ENCODE measurements around the gene BCAM. TPM values are rescaled to one million over a fixed set of nuclear protein-coding genes. Genes with fewer than 3 reads are reported as not detected.

The BCAM gene
- polyA plus RNA-seq, 3 donors = 0.09 TPM; not detected in 2

GRCh38 chr19:44803442-44804428 is 5.2 kb upstream of the BCAM start:
- Histone ChIP-seq H3K4me1 (ENCODE audit: control insufficient read depth in 1 of 2, insufficient read depth in 2 of 2, low read length in 2 of 2) (peaks cover 5 to 7% of the 10 kb centered on the region in 2 donors), H3K9me3 (replicated peaks in 1 of 2; ENCODE audit: control insufficient read depth in 1 of 2, insufficient read depth in 1 of 2, low read length in 2 of 2) (peaks cover 0 to 5% of the 10 kb centered on the region in 2 donors), H2AFZ (ENCODE audit: insufficient read depth, low read depth, low read length, poor library complexity, severe bottlenecking) (no peak overlapping the region), H3K4me2 (replicated peaks; ENCODE audit: extremely low read depth, low read length, poor library complexity, severe bottlenecking) (no peak overlapping the region), H3K27ac (ENCODE audit: low read depth in 1 of 2, low read length in 2 of 2) (no peak overlapping the region), H3K27me3 (ENCODE audit: control insufficient read depth in 2 of 2, insufficient read depth in 2 of 2, low read length in 2 of 2) (peaks cover 0 to 9% of the 10 kb centered on the region in 2 donors), H3K79me2 (ENCODE audit: insufficient read depth, low read length) (no peaks in the 10 kb centered on the region), H3K4me3 (replicated peaks in 1 of 3; ENCODE audit: low read depth in 2 of 3, low read length in 3 of 3) (no peak overlapping the region), H4K20me1 (ENCODE audit: insufficient read depth, low read length) (no peaks in the 10 kb centered on the region), H3K9ac (ENCODE audit: insufficient read depth, low read length, poor library complexity, severe bottlenecking) (no peak overlapping the region), H3K36me3 (replicated peaks in 1 of 2; ENCODE audit: control insufficient read depth in 1 of 2, insufficient read depth in 2 of 2, low read length in 2 of 2) (no peaks in the 10 kb centered on the region)
- Mint-ChIP-seq H3K4me3 (no peak overlapping the region), H3K36me3 (no peaks in the 10 kb centered on the region), H3K4me1 (peaks cover 8% of the 10 kb centered on the region), H3K27ac (peak overlapping the region in 1 of 7 donors; percentile 31), H3K27me3 (ENCODE audit: low read depth in 3 of 3) (peaks cover 6 to 21% (median 16%) of the 10 kb centered on the region in 3 donors), H3K9me3 (peaks cover 0 to 11% (median 5%) of the 10 kb centered on the region in 7 donors)
- no peak for TF ChIP-seq CTCF (IDR thresholded peaks at IDR 0.05)
- intact Hi-C loops (cut with micrococcal nuclease) = no loop called here
- DNase-seq = no peak
- 95% methylated on average over 9 of the region's 13 CpGs for WGBS (ENCODE audit: insufficient coverage)

- Mint-ChIP-seq H3K36me3 (no peaks in the 10 kb centered on the region), H3K27ac (no peak overlapping the region), H3K4me3 (no peak overlapping the region), H3K27me3 (ENCODE audit: low read depth in 3 of 3) (peaks cover 19 to 35% (median 26%) of the 10 kb centered on the region in 3 donors), H3K9me3 (peaks cover 0 to 13% (median 5%) of the 10 kb centered on the region in 7 donors), H3K4me1 (peaks cover 12% of the 10 kb centered on the region)
- Histone ChIP-seq H4K20me1 (ENCODE audit: insufficient read depth, low read length) (no peaks in the 10 kb centered on the region), H3K27me3 (ENCODE audit: control insufficient read depth in 2 of 2, insufficient read depth in 2 of 2, low read length in 2 of 2) (peaks cover 3 to 19% of the 10 kb centered on the region in 2 donors), H3K4me3 (replicated peaks in 1 of 3; ENCODE audit: low read depth in 2 of 3, low read length in 3 of 3) (no peak overlapping the region), H3K36me3 (replicated peaks in 1 of 2; ENCODE audit: control insufficient read depth in 1 of 2, insufficient read depth in 2 of 2, low read length in 2 of 2) (no peaks in the 10 kb centered on the region), H3K9ac (ENCODE audit: insufficient read depth, low read length, poor library complexity, severe bottlenecking) (no peak overlapping the region), H3K27ac (ENCODE audit: low read depth in 1 of 2, low read length in 2 of 2) (no peak overlapping the region), H3K4me2 (replicated peaks; ENCODE audit: extremely low read depth, low read length, poor library complexity, severe bottlenecking) (no peak overlapping the region), H3K9me3 (replicated peaks in 1 of 2; ENCODE audit: control insufficient read depth in 1 of 2, insufficient read depth in 1 of 2, low read length in 2 of 2) (peaks cover 0 to 5% of the 10 kb centered on the region in 2 donors), H3K79me2 (ENCODE audit: insufficient read depth, low read length) (no peaks in the 10 kb centered on the region), H3K4me1 (ENCODE audit: control insufficient read depth in 1 of 2, insufficient read depth in 2 of 2, low read length in 2 of 2) (peaks cover 6 to 10% of the 10 kb centered on the region in 2 donors), H2AFZ (ENCODE audit: insufficient read depth, low read depth, low read length, poor library complexity, severe bottlenecking) (no peak overlapping the region)
- no peak for TF ChIP-seq CTCF (IDR thresholded peaks at IDR 0.05)
- no peak for DNase-seq
- intact Hi-C loops (cut with micrococcal nuclease) = no loop called here
- WGBS (ENCODE audit: insufficient coverage) = 100% methylated on average over 4 of the region's 7 CpGs
Measured at GRCh38 chr19:44806291-44806690, 2.6 kb upstream of the BCAM start.
